IMR-90 (cell line): ENCODE measurements around the gene KRTAP12-1.

ENCODE experiments used
- CEBPB ChIP-seq: IDR thresholded peaks from 2 replicates; pipeline ENCODE4 v1.6.1; 2012; ENCODE audit warnings: low read depth, low read length, improper control_type of control experiment
- CHD1 ChIP-seq: IDR thresholded peaks from 2 replicates; pipeline ENCODE4 v1.6.1; 2012; ENCODE audit warnings: low read depth, low read length, improper control_type of control experiment
- CTCF ChIP-seq: conservative IDR thresholded peaks from 2 replicates; pipeline ENCODE4 v1.5.1; 2012; ENCODE audit warnings: mild to moderate bottlenecking, low read depth, low read length, improper control_type of control experiment
- MAFK ChIP-seq: IDR thresholded peaks from 2 replicates; pipeline ENCODE4 v1.6.1; 2012; ENCODE audit warnings: low read depth, low read length, improper control_type of control experiment
- MXI1 ChIP-seq: IDR thresholded peaks from 2 replicates; pipeline ENCODE4 v1.6.1; 2012; ENCODE audit warnings: low read depth, mild to moderate bottlenecking, low read length, moderate library complexity, borderline replicate concordance
- NFE2L2 ChIP-seq: fragments of 150-350 bp; IDR thresholded peaks from 2 replicates; pipeline ENCODE4 v1.6.1; 2016; ENCODE audit warnings: low read depth, mild to moderate bottlenecking, low read length
- POLR2A ChIP-seq: IDR thresholded peaks from 2 replicates; pipeline ENCODE4 v1.6.1; 2012; ENCODE audit warnings: mild to moderate bottlenecking, low read depth, low read length
- RCOR1 ChIP-seq: IDR thresholded peaks from 2 replicates; pipeline ENCODE4 v1.6.1; 2012; ENCODE audit warnings: mild to moderate bottlenecking, low read length, improper control_type of control experiment; ENCODE audit not compliant: insufficient replicate concordance
- RFX5 ChIP-seq: IDR thresholded peaks from 2 replicates; pipeline ENCODE4 v1.8.0; 2012; ENCODE audit warnings: low read depth, mild to moderate bottlenecking, low read length, moderate library complexity

DNA sequence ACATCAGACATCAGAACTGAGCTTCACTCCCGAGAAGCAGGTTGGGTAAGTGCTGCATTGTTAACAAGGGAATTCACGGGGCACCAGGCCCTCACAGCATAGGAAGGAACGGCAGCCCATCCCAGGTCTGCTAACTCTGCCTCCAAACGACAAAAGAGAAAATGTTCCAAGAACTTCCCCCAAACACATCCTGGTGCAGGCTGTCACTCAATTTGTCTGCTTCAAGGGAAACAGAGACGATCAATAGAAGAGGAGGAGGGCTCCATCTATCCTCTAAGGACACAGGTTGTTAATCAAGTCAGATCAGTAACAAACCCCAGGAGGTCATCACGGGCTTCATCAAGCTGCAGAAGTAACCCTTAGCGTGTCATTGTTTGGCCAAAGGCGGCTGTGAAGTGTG, 32.9 kb upstream of the KRTAP12-1 start:
- TF ChIP-seq POLR2A = no peak
- no peak for TF ChIP-seq CTCF
- no peak for TF ChIP-seq RCOR1
- TF ChIP-seq MXI1 = no peak
- no peak for TF ChIP-seq CEBPB
- no peak for TF ChIP-seq CHD1
- no peak for TF ChIP-seq RFX5
- no peak for TF ChIP-seq NFE2L2
- no peak for TF ChIP-seq MAFK
